SK-N-SH (cell line): ENCODE measurements around the gene MYDGF. TPM values are rescaled to one million over a fixed set of nuclear protein-coding genes. Genes with fewer than 3 reads are reported as not detected.

Source experiments
- CTCF ChIA-PET: fragments of 300-600, 350-600 bp; formaldehyde crosslinking; extraction: SDS; loops from one replicate; lab custom pipeline; 2021; lab: Yijun Ruan, JAX
- POLR2A ChIA-PET: fragments of 350-600 bp; sonication (Branson Sonifier 250); formaldehyde crosslinking; extraction: SDS; loops from one replicate; lab custom pipeline; 2020; ENCODE audit warnings: antibody characterized with exemption, inconsistent platforms; lab: Yijun Ruan, JAX
- DNase-seq: peaks from one replicate; pipeline ENCODE4 v3.0.0; 2012
- H2AFZ ChIP-seq: fragments of 200-600 bp; sonication (generic); 2 replicates; pipeline ENCODE4 v1.8.1; 2016; ENCODE audit warnings: antibody characterized with exemption, mild to moderate bottlenecking, low read depth
- H3F3A ChIP-seq: fragments of 200-600 bp; sonication (generic); replicated peaks from 2 replicates; pipeline ENCODE3; 2016; ENCODE audit warnings: antibody characterized with exemption, mild to moderate bottlenecking; ENCODE audit not compliant: insufficient read depth
- H3K27ac ChIP-seq, 2 experiments: fragments of 200-500 bp in 1 of 2; fragments of 200-600 bp in 1 of 2; sonication (Bioruptor generic) in 1 of 2; sonication (generic), shearing (Covaris generic) in 1 of 2; 2 replicates each; pipeline versions ENCODE4 v1.5.1 to v1.6.1; 2014 to 2016; ENCODE audit warnings: low read depth in 2 of 2, inconsistent platforms in 1 of 2, low read length in 1 of 2, mild to moderate bottlenecking in 1 of 2, mixed read lengths in 1 of 2
- H3K27me3 ChIP-seq: fragments of 200-600 bp; sonication (generic), shearing (Covaris generic); 2 replicates; pipeline ENCODE4 v1.6.1; 2016; ENCODE audit warnings: mixed run types; ENCODE audit not compliant: insufficient read depth
- H3K36me3 ChIP-seq, 2 experiments: fragments of 200-500 bp in 1 of 2; fragments of 200-600 bp in 1 of 2; sonication (Bioruptor generic) in 1 of 2; sonication (generic) in 1 of 2; replicated peaks in 1 of 2; 2 replicates each; pipeline versions ENCODE3 to v1.5.1; 2014 to 2016; ENCODE audit warnings: low read length in 1 of 2, mild to moderate bottlenecking in 1 of 2; ENCODE audit not compliant: insufficient read depth in 2 of 2, control insufficient read depth in 1 of 2
- H3K4me1 ChIP-seq, 2 experiments: fragments of 200-500 bp in 1 of 2; fragments of 200-600 bp in 1 of 2; sonication (Bioruptor generic) in 1 of 2; sonication (generic), shearing (Covaris generic) in 1 of 2; 2 replicates each; pipeline versions ENCODE4 v1.5.1 to v1.6.1; 2014 to 2016; ENCODE audit warnings: low read depth in 1 of 2, low read length in 1 of 2, mixed run types in 1 of 2; ENCODE audit not compliant: insufficient read depth in 2 of 2, control insufficient read depth in 1 of 2
- H3K4me2 ChIP-seq: fragments of 200-600 bp; sonication (generic), shearing (Covaris generic); 2 replicates; pipeline ENCODE4 v1.6.1; 2017; ENCODE audit warnings: mixed run types
- H3K4me3 ChIP-seq, 2 experiments: fragments of 200-500 bp in 1 of 2; fragments of 200-600 bp in 1 of 2; sonication (Bioruptor generic) in 1 of 2; sonication (generic), shearing (Covaris generic) in 1 of 2; 2 replicates each; pipeline versions ENCODE4 v1.5.1 to v1.8.1; 2014 to 2016; ENCODE audit warnings: low read depth in 2 of 2, inconsistent platforms in 1 of 2, low read length in 1 of 2, mild to moderate bottlenecking in 1 of 2, mixed read lengths in 1 of 2, moderate library complexity in 1 of 2
- H3K79me2 ChIP-seq: fragments of 200-600 bp; sonication (generic); 2 replicates; pipeline ENCODE4 v1.8.1; 2017; ENCODE audit warnings: mild to moderate bottlenecking; ENCODE audit not compliant: insufficient read depth
- H3K9ac ChIP-seq: fragments of 200-600 bp; sonication (generic); 2 replicates; pipeline ENCODE4 v1.6.1; 2017; ENCODE audit warnings: mixed run types
- H3K9me2 ChIP-seq: fragments of 200-600 bp; sonication (generic); 2 replicates; pipeline ENCODE4 v1.6.1; 2017; ENCODE audit warnings: mixed run types
- H3K9me3 ChIP-seq: fragments of 200-600 bp; sonication (generic); 2 replicates; pipeline ENCODE4 v1.6.1; 2017; ENCODE audit warnings: mixed run types, mild to moderate bottlenecking, moderate library complexity
- H4K20me1 ChIP-seq: fragments of 200-600 bp; sonication (generic); 2 replicates; pipeline ENCODE4 v1.6.1; 2017; ENCODE audit warnings: mild to moderate bottlenecking, mixed run types; ENCODE audit not compliant: insufficient read depth
- CHD2 ChIP-seq: fragments of 150-350 bp; IDR thresholded peaks from 2 replicates; pipeline ENCODE4 v1.6.1; 2018; ENCODE audit warnings: low read length; ENCODE audit not compliant: partially characterized antibody
- EP300 ChIP-seq, 2 experiments: IDR thresholded peaks; 2 replicates each; pipeline versions ENCODE4 v1.4.0 to v1.6.1; 2012; ENCODE audit warnings: borderline replicate concordance in 1 of 2, low read depth in 1 of 2, low read length in 1 of 2
- EZH2phosphoT487 ChIP-seq: fragments of 200-600 bp; sonication (generic); IDR thresholded peaks from 2 replicates; pipeline ENCODE4 v1.6.1; 2017; ENCODE audit warnings: low read depth, mixed run types, mild to moderate bottlenecking, antibody characterized with exemption, moderate library complexity, borderline replicate concordance
- FOSL2 ChIP-seq: IDR thresholded peaks from 2 replicates; pipeline ENCODE4 v1.4.0; 2012; ENCODE audit warnings: low read depth, mild to moderate bottlenecking, moderate library complexity, borderline replicate concordance
- GABPA ChIP-seq: IDR thresholded peaks from 2 replicates; pipeline ENCODE4 v1.4.0; 2012; ENCODE audit warnings: low read depth, mild to moderate bottlenecking
- GATA2 ChIP-seq: sonication (generic); formaldehyde crosslinking; IDR thresholded peaks from 2 replicates; pipeline ENCODE4 v1.5.0; 2020; ENCODE audit warnings: mild to moderate bottlenecking, missing genetic modification reagents
- MEF2A ChIP-seq: IDR thresholded peaks from 2 replicates; pipeline ENCODE4 v1.4.0; 2012; ENCODE audit warnings: low read depth, borderline replicate concordance
- NFIC ChIP-seq: IDR thresholded peaks from 2 replicates; pipeline ENCODE4 v1.4.0; 2012; ENCODE audit warnings: borderline replicate concordance
- NRF1 ChIP-seq: IDR thresholded peaks from 2 replicates; pipeline ENCODE4 v1.6.1; 2012; ENCODE audit warnings: low read depth, mild to moderate bottlenecking, low read length
- POLR2AphosphoS5 ChIP-seq: IDR thresholded peaks from 2 replicates; pipeline ENCODE4 v1.6.1; 2012; ENCODE audit warnings: low read depth, low read length
- RAD21 ChIP-seq: IDR thresholded peaks from 2 replicates; pipeline ENCODE4 v1.6.1; 2012; ENCODE audit warnings: mild to moderate bottlenecking, low read length
- SMC3 ChIP-seq: IDR thresholded peaks from 2 replicates; pipeline ENCODE4 v1.6.1; 2012; ENCODE audit warnings: low read depth, low read length, improper control_type of control experiment
- USF1 ChIP-seq: IDR thresholded peaks from 2 replicates; pipeline ENCODE4 v1.4.0; 2012; ENCODE audit warnings: low read depth, borderline replicate concordance
- WGBS: methylation state at CpG from one replicate; pipeline ENCODE4 v1.1.6; 2017; ENCODE audit warnings: low lambda C conversion rate; 5-methylcytosine and 5-hydroxymethylcytosine counted together
- polyA plus RNA-seq, 3 experiments: library from polyadenylated mRNA; depleted of rRNA; stranded (reverse); fragments of >200 nt; gene quantifications; 2 replicates each; pipeline ENCODE4 v1.2.3, GENCODE V29; 2012
- TF ChIP-seq, protein P1 (sequence below): IDR thresholded peaks from 2 replicates; pipeline ENCODE4 v1.4.0; 2012; ENCODE audit warnings: low read depth, borderline replicate concordance
- TF ChIP-seq, protein P2 (sequence below): fragments of 150-350 bp; IDR thresholded peaks from 2 replicates; pipeline ENCODE4 v1.6.1; 2016; ENCODE audit warnings: mild to moderate bottlenecking, low read depth, low read length

Gene MYDGF
- polyA plus RNA-seq, 1 of the 3 experiments (the other 2 are of a cell fraction), result 312 TPM

- H3K27ac ChIP-seq, result no peak overlapping the region
- TF ChIP-seq, protein P1, sequence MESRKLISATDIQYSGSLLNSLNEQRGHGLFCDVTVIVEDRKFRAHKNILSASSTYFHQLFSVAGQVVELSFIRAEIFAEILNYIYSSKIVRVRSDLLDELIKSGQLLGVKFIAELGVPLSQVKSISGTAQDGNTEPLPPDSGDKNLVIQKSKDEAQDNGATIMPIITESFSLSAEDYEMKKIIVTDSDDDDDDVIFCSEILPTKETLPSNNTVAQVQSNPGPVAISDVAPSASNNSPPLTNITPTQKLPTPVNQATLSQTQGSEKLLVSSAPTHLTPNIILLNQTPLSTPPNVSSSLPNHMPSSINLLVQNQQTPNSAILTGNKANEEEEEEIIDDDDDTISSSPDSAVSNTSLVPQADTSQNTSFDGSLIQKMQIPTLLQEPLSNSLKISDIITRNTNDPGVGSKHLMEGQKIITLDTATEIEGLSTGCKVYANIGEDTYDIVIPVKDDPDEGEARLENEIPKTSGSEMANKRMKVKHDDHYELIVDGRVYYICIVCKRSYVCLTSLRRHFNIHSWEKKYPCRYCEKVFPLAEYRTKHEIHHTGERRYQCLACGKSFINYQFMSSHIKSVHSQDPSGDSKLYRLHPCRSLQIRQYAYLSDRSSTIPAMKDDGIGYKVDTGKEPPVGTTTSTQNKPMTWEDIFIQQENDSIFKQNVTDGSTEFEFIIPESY, result no peak
These were observed 24.4 kb downstream of the MYDGF start for GRCh38 chr19:4645718-4646117.

GRCh38 chr19:4642625-4643024 lies 27.5 kb downstream of the MYDGF start:
- TF ChIP-seq GABPA (no peak), EP300 (IDR thresholded peaks at IDR 0.05; ENCODE audit: borderline replicate concordance in 1 of 2, low read depth in 1 of 2, low read length in 1 of 2) (no peak)
- H3K9me2 ChIP-seq, result no peaks in the 10 kb centered on the region
- no peak overlapping the region for H3K4me3 ChIP-seq
- no peak overlapping the region for H3K27ac ChIP-seq
- H3K79me2 ChIP-seq, result peaks cover 25% of the 10 kb centered on the region
- ChIA-PET POLR2A (no interaction called here), CTCF (interaction anchor here (0.6 kb wide), 1 partner anchor 87 kb away, joined by 3 read pairs; no protein-coding TSS in a partner anchor)
- H2AFZ ChIP-seq, result no peak overlapping the region
- H3K36me3 ChIP-seq, result no peaks in the 10 kb centered on the region
- H3K4me2 ChIP-seq, result no peak overlapping the region
- no peaks in the 10 kb centered on the region for H3K9me3 ChIP-seq
- peaks cover 7% of the 10 kb centered on the region for H3F3A ChIP-seq
- no peaks in the 10 kb centered on the region for H4K20me1 ChIP-seq
- 80% methylated on average over 6 of the region's 6 CpGs for WGBS
- no peak for DNase-seq
- H3K9ac ChIP-seq, result no peak overlapping the region
- H3K27me3 ChIP-seq, result no peaks in the 10 kb centered on the region
- H3K4me1 ChIP-seq, result peaks cover 3 to 12% of the 10 kb centered on the region in 2 experiments; a peak in 1 of 4 replicates

More at GRCh38 chr19:4645718-4646117, 24.4 kb downstream of the MYDGF start:
- no peak overlapping the region for H2AFZ ChIP-seq
- peaks cover 20% of the 10 kb centered on the region for H3K79me2 ChIP-seq
- no peak overlapping the region for H3K4me3 ChIP-seq
- no peaks in the 10 kb centered on the region for H3K9me3 ChIP-seq
- H3K9ac ChIP-seq, result no peak overlapping the region
- no peaks in the 10 kb centered on the region for H3F3A ChIP-seq
- ChIA-PET POLR2A (no interaction called here), CTCF (interaction anchor here (1.1 to 1.6 kb wide), 3 partner anchors 10 to 39 kb away, joined by 3 to 4 read pairs (median 3); no protein-coding TSS in a partner anchor)
- H3K4me2 ChIP-seq, result no peak overlapping the region
- H3K36me3 ChIP-seq, result no peaks in the 10 kb centered on the region
- no peaks in the 10 kb centered on the region for H3K9me2 ChIP-seq
- peaks cover 0 to under 1% of the 10 kb centered on the region in 2 experiments; a peak in 1 of 4 replicates for H3K4me1 ChIP-seq
- WGBS, result 89% methylated on average over 3 of the region's 4 CpGs
- DNase-seq, result no peak
- no peaks in the 10 kb centered on the region for H3K27me3 ChIP-seq
- H4K20me1 ChIP-seq, result 0 out of 2 replicates have a peak, but pooled peaks cover 3% of the 10 kb centered on the region

- H3K4me3 ChIP-seq, result no peak overlapping the region
- no peak overlapping the region for H3K27ac ChIP-seq
- peak overlapping the region; percentile 100; the same call in 1 of the 2 replicates for H3K4me2 ChIP-seq
- ChIA-PET CTCF (interaction anchor here (0.6 to 2.7 kb wide), 4 partner anchors 65 to 1408 kb away, joined by 3 to 10 read pairs (median 4); no protein-coding TSS in a partner anchor), POLR2A (no interaction called here)
- TF ChIP-seq NRF1 (no peak), MEF2A (no peak), EZH2phosphoT487 (no peak), RAD21 (no peak), USF1 (no peak), SMC3 (no peak), CHD2 (no peak), POLR2AphosphoS5 (no peak), FOSL2 (no peak), NFIC (no peak), GATA2 (CRISPR knock-in tag) (no peak)
- TF ChIP-seq, protein P2, sequence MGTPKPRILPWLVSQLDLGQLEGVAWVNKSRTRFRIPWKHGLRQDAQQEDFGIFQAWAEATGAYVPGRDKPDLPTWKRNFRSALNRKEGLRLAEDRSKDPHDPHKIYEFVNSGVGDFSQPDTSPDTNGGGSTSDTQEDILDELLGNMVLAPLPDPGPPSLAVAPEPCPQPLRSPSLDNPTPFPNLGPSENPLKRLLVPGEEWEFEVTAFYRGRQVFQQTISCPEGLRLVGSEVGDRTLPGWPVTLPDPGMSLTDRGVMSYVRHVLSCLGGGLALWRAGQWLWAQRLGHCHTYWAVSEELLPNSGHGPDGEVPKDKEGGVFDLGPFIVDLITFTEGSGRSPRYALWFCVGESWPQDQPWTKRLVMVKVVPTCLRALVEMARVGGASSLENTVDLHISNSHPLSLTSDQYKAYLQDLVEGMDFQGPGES, result no peak
- no peaks in the 10 kb centered on the region for H3K27me3 ChIP-seq
- peaks cover 23% of the 10 kb centered on the region for H3K79me2 ChIP-seq
- DNase-seq, result no peak
- 87% methylated on average over 10 of the region's 14 CpGs for WGBS
- H3K36me3 ChIP-seq, result no peaks in the 10 kb centered on the region
- peaks cover 11% of the 10 kb centered on the region for H3F3A ChIP-seq
- H3K9me3 ChIP-seq, result no peaks in the 10 kb centered on the region
- peaks cover 3 to 16% of the 10 kb centered on the region in 2 experiments; a peak in 1 of 4 replicates for H3K4me1 ChIP-seq
- H4K20me1 ChIP-seq, result no peaks in the 10 kb centered on the region
- no peak overlapping the region for H2AFZ ChIP-seq
- no peaks in the 10 kb centered on the region for H3K9me2 ChIP-seq
- H3K9ac ChIP-seq, result no peak overlapping the region
These were observed 29.0 kb downstream of the MYDGF start for GRCh38 chr19:4641132-4641531.
